ENCODE results near the gene DNHD1.

Gene DNHD1

DNA sequence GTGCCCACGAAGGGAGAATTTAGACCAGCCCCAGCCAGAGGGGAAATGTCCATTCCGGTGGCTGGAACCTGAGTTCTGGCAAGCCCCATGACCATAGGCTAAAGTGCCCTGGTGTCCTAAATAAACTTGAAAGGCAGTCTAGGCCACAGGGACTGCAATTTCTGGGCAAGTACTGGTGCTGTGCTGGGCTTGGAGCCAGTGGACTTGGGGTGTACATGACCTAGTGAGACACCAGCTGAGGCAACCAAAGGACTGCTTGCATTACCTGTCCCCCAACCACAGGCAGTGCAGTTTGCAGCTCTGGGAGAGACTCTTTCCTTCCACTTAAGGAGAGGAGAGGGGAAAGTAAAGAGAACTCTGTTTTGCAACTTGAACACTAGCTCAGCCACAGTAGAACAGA is 82.6 kb downstream of the DNHD1 start:
- FAIRE-seq (no peak), DNase-seq (ENCODE audit: extremely low spot score, insufficient read length, low read depth) (no peak)

- no peak for DNase-seq (ENCODE audit: extremely low spot score, insufficient read length, low read depth)
- no peak for FAIRE-seq
These were observed 86.5 kb downstream of the DNHD1 start for GRCh38 chr11:6583584-6583983.

DNA sequence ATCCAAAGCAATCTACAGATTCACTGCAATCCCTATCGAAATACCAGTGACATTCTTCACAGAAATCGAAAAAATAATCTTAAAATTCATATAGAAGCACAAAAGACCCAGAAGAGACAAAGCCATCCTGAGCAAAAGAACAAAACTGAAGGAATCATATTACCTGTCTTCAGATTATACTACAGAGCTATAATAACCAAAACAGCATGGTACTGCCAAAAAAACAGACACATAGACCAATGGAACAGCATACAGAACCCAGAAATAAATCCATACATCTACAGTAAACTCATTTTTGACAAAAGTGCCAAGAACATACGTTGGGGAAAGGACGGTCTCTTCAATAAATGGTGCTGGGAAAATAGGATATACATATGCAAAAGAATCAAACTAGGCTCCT is 87.4 kb downstream of the DNHD1 start:
- DNase-seq (ENCODE audit: extremely low spot score, insufficient read length, low read depth) (no peak), FAIRE-seq (no peak)

- FAIRE-seq: no peak
These were observed 89.6 kb downstream of the DNHD1 start for GRCh38 chr11:6586434-6587359.

GRCh38 chr11:6587360-6587953 is 90.4 kb downstream of the DNHD1 start:
- no peak for FAIRE-seq

More at GRCh38 chr11:6586434-6587359, 89.6 kb downstream of the DNHD1 start:
- DNase-seq (ENCODE audit: extremely low spot score, insufficient read length, low read depth): no peak

DNA sequence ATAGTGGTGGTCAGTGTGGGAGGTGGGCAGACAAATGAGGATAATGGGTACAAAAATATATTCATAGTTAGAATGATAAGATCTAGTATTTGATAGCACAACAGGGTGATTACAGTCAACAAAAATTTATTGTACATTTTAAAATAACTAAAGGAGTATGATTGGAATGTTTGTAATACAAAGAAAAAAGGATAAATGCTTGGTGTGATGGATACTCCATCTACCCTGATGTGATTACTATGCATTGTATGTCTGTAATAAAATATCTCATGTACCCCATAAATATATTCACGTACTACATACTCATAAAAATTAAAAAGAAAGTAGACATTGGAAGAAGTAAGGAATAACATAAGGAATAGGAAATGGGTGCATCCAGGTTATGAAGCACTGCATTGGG is 90.9 kb downstream of the DNHD1 start:
- no peak for FAIRE-seq
- no peak for DNase-seq (ENCODE audit: extremely low spot score, insufficient read length, low read depth)

More at GRCh38 chr11:6587360-6587953, 90.4 kb downstream of the DNHD1 start:
- DNase-seq (ENCODE audit: extremely low spot score, insufficient read length, low read depth): no peak

DNA sequence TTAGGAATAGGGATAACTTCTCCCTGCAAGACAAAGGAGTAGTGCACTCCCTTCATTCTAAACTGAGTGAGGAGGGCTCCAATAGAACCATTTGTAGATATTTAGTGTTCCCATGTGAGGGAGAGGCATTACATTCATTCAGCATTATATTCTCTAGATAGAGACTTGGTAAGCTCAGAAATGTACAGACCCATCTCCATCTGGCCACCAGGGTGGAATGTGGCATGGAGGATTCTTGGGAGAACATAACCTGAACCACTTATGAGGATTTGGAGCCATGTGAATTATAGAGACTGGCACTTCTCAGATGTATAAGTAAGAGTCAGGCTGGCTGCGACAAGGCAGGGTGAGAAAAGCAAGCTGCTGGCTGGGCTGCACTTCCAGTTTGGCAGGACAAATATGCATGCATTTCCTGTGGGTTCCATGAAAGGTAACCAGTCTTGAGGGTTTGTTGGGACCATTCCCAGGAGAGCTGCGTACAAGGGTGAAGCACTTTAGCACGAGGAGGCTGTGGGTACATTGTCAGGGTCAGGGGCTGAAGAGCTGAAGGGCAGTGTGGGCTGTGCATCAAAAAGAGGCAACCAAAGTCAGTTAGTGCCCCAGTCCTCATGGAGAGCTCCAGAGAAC is 97.2 kb downstream of the DNHD1 start:
- DNase-seq (ENCODE audit: extremely low spot score, insufficient read length, low read depth) (no peak), FAIRE-seq (no peak)

DNA sequence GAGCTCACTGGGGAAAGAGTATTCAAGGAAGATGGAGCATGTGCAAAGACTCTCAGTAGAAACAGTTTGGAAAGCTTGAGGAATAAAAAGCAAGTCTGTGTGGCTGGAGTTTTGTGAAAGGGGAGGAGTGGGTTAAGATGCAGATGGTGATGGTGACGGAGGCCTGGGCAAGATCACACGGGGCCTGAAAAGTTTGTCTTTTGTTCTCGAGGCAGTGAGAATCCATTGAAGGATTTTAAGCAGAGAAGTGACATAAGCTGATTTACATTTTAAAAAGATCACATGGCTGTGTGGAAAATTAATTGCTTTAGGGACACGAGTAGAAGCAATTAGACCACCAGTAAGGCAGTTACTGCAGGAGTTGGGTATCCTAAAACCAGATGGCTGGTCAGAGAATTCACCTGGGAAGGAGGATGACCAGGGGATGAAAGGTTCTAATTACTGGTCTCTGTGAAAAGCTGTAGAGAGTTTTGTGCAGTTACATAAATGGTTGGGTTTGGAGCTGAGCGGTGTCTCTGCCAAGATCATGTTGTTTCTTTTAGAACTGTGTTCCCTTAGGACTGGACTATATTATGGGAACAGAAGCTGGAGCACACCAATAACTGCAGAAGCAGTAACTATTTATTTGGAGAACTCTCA is 99.3 kb downstream of the DNHD1 start:
- FAIRE-seq (no peak), DNase-seq (ENCODE audit: extremely low spot score, insufficient read length, low read depth) (no peak)

DNA sequence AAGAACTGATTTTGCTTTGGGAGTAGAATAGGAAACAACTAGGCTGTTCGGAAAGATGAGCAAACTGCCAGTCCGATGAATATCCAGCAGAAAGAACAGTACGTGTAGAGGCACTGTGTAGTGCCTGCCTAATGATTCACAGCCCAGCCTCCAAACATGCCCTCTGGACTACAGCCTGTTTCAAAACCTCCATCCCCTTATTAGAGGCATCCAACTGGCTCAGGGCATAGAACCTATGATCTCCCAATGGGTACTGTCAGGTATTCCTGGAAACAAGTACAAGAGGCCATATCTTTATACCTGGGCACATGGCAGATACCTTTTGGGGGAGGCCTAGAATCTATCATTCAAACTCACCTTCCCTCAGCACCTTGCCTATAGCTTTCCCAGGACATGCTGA is 101.5 kb downstream of the DNHD1 start:
- no peak for DNase-seq (ENCODE audit: extremely low spot score, insufficient read length, low read depth)
- no peak for FAIRE-seq

GRCh38 chr11:6599449-6599848 is 102.4 kb downstream of the DNHD1 start:
- FAIRE-seq (no peak), DNase-seq (ENCODE audit: extremely low spot score, insufficient read length, low read depth) (no peak)

DNA sequence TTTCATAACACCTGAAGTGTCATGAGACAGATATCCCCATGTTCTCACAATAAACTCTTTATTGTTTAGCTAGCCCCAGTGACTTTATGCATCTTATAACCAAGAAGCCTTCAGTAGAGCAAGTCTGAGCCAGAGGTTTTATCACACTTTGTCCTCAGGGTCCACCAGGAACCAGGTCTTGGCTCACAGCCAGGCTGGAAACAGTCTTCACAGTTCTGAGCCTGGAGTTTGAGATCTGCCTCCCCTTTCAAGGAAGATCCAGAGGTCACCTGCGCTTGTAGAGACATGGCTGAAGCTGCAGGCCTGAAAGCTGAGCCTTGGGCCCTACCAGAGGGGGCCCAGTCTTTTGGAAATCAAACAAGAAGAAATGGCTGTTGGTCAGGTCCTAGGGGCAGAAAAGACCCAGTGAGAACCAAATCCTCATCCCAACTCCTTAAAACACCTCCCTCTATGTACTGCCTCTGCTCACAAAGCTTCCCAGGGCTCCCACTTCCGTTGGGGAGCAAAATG is 102.9 kb downstream of the DNHD1 start:
- DNase-seq (ENCODE audit: extremely low spot score, insufficient read length, low read depth) (no peak), FAIRE-seq (no peak)

GRCh38 chr11:6601041-6601461 is 104.0 kb downstream of the DNHD1 start:
- no peak for FAIRE-seq
- no peak for DNase-seq (ENCODE audit: extremely low spot score, insufficient read length, low read depth)

DNA sequence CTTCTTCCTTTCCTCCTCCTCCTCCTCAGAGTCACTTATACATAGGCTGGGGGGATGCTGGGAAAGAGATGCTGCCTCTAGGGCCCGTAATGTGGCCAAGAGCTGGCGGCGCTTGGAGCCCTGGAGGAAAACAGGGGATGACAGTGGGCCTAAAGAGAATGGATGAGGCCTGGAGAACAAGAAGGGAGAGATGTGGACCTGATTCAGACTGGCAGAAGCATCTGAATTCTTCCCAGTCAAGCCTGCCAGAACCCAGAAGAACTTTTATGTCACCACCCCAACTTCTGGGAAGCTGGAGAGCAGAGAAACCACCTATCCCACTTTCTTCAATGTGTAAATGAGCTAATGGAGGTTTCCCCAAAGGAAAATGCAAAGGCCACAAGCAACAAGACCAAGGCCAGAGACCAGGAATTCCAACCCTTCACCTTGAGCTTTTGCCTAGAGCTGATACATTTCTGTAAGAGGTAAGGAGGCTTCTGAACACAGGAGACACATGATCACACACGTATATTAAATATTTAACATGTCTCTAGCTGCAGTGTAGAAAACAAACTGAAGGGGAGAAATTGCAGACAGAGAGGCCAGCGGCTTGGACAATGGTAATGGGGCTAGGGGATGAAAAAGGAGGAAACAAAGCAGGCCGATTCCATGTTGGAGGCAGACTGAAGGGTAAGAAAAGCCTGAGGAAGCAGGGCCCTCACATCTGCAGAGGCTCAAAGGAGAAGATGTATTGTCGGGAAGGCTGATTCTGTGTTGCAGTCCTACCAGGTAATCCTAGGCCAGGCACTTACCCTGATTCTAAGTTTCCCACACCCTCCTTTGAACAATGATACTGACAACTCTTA is 105.2 kb downstream of the DNHD1 start:
- DNase-seq (ENCODE audit: extremely low spot score, insufficient read length, low read depth): no peak
- no peak for FAIRE-seq

DNA sequence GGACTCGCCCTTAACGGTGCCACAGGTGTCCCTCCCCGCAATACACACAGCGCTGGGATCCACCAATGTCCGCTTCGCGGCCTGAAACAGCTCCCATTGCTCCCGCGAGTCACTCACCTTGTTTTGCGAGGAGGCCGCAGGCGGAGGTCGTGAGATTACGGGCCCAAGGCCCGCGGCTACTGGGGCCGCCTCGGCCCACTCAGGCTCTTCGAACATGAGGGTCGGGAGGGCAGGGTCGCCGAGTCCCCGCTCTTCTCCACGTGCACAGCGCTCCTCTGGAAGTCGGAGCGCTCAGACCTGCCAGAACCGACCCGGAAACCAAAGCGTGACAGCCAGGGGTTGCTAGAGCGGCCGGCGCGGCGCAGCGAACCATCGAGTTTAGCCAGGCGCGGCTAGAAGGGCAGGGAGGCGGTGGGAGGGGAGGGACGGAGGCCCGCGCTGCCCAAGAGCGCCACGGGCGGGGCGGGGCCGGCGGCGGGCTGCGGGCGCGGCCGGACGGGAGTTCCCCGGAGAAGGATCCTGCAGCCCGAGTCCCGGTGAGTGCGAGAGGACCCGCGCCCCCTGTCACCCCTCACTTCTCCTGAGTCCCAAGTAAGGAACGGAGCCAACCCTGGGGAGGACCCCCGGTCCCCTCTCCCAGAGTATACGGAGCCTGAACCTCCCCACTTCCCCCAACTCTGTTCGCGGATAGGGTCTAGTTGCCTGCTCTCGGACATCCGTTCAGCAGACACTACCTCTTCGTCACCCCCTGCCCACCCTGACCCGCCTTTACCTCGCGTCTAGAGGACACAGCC is 106.4 kb downstream of the DNHD1 start, which contains the start of the genes ILK and RRP8:
TSS of gene ILK (plus strand) at position 488 of the 794 bp plus-strand sequence. CDS start 498 bp downstream, outside the sequence.
TSS of gene RRP8 (minus strand) at position 330 of the 794 bp plus-strand sequence. CDS start at position 216, 114 bp downstream.
- FAIRE-seq: peak; percentile 83
- DNase-seq (ENCODE audit: extremely low spot score, insufficient read length, low read depth): peak; percentile 79

- DNase-seq (ENCODE audit: extremely low spot score, insufficient read length, low read depth) (no peak), FAIRE-seq (peak; percentile 52)
These were observed 107.1 kb downstream of the DNHD1 start for GRCh38 chr11:6604081-6604626.

GRCh38 chr11:6604790-6605189 is 107.7 kb downstream of the DNHD1 start:
- DNase-seq (ENCODE audit: extremely low spot score, insufficient read length, low read depth) (no peak), FAIRE-seq (no peak)

DNA sequence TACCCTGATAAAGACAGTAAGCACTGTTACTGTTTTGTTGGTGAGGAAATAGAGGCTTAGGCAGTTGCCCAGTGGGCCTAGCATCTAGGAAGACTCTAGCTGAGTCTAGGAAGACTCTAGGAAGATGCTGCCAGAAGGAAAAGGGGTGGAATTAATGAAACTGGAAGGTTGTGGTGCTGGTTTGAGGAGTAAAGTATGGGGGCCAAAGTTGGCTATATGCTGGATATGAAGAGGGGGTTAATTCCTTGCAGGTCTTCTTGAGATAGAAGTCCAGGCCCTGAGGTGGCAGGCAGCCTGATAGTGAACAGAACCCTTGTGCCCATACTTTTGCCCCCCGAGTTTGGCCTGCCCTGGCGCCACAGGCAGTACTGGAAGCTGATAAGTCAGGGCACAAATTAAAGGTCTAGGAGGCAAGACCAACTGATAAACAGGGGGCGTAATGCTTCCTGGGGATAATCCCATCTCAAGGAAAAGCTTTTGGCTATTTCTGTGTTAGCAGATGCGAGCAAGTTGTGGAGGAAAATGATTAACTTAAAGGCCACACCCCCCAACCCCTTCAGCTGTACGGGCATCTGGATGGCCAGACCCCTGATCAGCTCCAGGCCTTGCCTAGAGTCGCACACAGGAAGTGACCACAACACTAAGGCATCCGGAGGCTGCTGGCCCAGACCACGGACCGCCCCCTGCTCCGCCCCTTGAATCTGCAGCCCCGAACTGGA is 109.5 kb downstream of the DNHD1 start:
- FAIRE-seq (peak; percentile 88), DNase-seq (ENCODE audit: extremely low spot score, insufficient read length, low read depth) (peak; percentile 69)

All from GM18507 (cell line).